IPS DF 19.7 (cell line): ENCODE results near the gene PDSS2.
"Not testable (repeated sequence)": the region's sequence is repeated elsewhere in the genome, so short reads cannot be mapped to it uniquely, and the experiment has no call there.

Experiments
- DNase-seq: peaks from one replicate; pipeline ENCODE4 v3.0.0-alpha.2; 2013; ENCODE audit warnings: low read depth, low spot score

PDSS2 gene

GRCh38 chr6:107475360-107475759, 16.0 kb upstream of the PDSS2 start:
- not testable (repeated sequence) for DNase-seq

GRCh38 chr6:107473660-107474059, 14.3 kb upstream of the PDSS2 start:
- DNase-seq, result no peak

- no peak for DNase-seq
Measured at GRCh38 chr6:107470364-107470763, 11.0 kb upstream of the PDSS2 start.

DNA sequence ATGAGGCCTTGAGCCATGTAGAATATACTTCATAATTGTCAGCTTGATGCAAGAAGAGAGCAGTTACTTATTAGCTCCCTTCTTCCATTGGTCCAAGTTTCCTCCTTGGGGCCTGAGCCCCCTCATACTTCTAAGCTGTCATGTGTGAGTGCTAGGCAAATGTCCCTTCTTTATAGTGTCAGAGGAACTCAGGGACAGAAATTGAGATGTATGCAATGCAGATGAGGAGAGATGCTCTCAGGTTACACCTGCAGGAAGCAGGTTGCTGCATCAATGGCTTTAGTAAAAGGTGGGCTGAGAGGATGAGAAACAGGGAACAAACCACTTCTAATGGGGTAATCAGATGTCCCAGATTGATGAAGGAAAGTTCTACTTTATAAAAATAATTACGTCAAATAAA, 6.7 kb upstream of the PDSS2 start:
- DNase-seq, result no peak

- no peak for DNase-seq
Measured at GRCh38 chr6:107460083-107460631, 793 bp upstream of the PDSS2 start.

GRCh38 chr6:107458672-107459282, 587 bp downstream of the PDSS2 start:
- no peak for DNase-seq

DNA sequence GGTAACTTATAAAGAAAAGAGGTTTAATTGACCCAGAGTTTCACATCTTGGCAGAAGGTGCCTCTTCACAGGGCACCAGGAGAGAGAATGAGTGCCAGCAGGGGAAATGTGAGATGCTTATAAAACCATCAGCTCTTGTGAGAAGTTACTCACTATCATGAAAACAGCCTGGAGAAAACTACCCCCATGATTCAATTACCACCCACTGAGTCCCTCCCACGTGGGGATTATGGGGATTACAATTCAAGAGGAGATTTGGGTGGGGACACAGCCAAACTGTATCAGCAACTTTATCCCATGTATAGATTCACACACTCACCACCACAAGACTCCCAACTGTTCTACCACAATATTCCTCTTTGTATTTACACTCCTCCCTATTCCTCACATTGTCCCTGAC, 10.6 kb downstream of the PDSS2 start:
- no peak for DNase-seq

DNA sequence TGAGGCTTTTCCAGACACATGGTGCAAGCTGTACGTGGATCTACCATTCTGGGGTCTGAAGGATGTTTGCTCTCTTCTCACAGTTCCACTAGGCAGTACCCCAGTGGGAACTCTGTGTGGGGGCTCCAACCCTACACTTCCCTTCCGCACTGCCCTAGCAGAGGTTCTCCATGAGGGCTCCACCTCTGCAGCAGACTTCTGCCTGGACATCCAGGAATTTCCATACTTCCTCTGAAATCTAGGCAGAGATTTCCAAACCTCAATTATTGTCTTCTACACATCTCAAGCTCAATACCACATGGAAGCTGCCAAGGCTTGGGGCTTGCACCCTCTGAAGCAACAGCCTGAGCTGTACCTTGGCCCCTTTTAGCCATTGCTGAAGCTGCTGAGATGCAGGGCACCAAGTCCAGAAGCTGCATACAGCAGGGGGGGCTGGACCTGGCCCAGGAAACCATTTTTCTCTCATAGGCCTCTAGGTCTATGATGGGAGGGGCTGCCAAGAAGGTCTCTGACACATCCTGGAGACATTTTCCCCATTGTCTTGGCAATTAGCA, 11.6 kb downstream of the PDSS2 start:
- no peak for DNase-seq

DNA sequence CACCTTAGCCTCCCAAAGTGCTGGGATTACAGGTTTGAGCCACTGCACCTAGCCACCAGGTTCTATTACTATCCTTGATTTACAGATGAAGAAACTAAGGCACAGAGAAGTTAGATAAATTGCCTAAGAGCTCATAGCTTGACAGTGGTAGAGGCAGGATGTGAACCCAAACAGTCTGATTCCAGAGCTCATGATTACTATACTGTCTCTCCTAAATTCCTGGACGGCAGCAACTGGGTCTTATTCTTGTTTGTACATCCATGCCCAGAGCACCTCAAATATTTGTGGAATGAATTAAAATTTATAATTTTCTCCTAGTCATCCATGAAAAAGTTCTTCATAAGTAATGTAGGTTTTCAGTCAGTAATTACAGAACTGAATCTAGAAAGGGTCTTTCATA, 15.1 kb downstream of the PDSS2 start:
- no peak for DNase-seq

GRCh38 chr6:107443608-107444267, 15.6 kb downstream of the PDSS2 start:
- DNase-seq, result no peak

- no peak for DNase-seq
Measured at GRCh38 chr6:107442938-107443607, 16.3 kb downstream of the PDSS2 start.

DNA sequence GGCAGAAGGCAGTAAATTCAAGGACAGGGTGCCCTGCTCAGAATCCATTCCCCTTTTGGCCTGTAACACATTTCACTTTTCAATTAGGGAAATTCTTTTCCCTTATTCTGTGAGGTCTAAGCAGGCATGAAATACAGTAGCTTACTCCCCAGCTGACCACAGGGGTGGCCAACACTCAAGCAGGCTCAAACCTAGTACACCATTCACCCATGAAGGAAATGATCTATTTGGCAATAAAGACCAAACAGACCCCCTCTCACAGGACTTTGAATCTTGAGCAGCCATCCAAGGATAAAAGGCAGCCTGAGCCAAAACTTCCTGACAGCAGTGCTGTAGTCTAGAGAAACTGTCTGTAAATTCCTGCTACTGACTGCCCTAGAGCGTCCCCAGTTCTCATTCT, 17.7 kb downstream of the PDSS2 start:
- DNase-seq, result no peak

GRCh38 chr6:107440936-107441335, 18.4 kb downstream of the PDSS2 start:
- DNase-seq, result no peak

- DNase-seq, result no peak
Measured at GRCh38 chr6:107439406-107439805, 20.0 kb downstream of the PDSS2 start.

DNA sequence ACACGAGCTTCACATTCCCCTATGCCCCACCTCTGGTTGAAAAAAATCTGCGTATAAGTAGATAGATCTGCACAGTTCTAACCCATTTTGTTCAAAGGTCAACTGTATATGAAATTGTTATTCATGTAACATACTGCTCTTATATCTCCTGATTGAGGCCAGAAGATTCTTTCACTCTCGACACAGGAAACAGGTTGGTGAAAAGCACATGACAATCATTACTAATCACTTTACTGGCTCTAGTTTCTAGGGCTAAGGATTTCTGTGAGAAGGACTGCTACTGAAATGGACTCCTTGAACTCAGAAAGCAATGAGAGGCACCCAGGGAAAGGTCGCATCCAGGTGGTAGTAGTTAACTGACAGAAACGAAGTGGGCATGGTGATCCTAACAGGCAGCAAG, 21.7 kb downstream of the PDSS2 start:
- no peak for DNase-seq

- DNase-seq, result no peak
Measured at GRCh38 chr6:107436881-107437280, 22.5 kb downstream of the PDSS2 start.

DNA sequence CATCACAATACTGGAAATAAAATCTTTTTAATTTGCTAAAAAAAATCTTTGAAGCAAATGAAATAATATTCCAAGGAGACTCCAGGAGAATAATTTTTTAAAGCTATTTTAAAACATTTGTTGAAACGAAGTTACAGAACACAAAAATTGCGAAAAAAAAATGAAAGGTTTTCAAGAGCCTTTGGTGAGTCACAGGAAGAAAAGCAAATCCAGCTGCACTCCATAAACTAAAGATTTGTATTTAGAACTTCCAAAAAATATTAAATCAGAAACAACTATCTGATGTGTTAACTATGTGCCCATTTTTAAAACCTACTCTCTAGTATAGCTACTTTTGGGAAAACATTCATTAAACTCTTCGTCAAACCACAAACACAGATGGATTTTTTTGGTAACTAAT, 23.6 kb downstream of the PDSS2 start:
- DNase-seq, result no peak

DNA sequence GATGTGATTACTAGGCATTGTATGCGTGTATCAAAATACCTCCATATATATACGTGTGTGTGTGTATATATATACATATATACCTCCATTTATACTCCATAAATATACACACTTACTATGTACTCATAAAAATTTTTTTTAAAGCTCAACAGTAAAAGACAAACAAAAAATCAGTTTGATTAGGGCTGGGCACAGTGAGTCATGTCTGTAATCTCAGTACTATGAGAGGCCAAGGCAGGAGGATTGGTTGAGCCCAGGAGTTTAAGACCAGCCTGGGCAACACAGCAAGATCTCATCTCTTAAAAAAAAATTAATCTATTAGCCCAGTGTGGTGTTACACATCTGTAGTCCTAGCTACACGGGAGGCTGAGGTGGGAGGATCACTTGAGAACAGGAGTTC, 24.6 kb downstream of the PDSS2 start:
- no peak for DNase-seq

DNA sequence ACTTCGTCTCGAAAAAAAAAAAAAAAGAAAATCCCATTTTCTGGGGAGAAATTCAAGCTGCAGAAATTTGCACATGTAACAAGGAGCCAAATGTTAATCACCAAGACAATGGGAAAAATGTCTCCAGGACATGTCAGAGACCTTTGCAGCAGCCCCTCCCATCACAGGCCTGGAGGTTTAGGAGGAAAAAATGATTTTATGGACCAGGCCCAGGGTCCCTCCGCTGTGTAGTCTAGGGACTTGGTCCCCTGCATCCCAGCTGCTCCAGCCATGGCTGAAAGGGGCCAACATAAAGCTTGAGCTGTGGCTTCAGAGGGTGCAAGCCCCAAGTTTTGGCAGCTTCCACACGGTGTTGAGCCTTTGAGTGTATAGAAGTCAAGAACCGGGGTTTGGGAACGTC, 33.4 kb downstream of the PDSS2 start:
- not testable (repeated sequence) for DNase-seq

GRCh38 chr6:107423474-107423990, 35.8 kb downstream of the PDSS2 start:
- DNase-seq, result no peak

DNA sequence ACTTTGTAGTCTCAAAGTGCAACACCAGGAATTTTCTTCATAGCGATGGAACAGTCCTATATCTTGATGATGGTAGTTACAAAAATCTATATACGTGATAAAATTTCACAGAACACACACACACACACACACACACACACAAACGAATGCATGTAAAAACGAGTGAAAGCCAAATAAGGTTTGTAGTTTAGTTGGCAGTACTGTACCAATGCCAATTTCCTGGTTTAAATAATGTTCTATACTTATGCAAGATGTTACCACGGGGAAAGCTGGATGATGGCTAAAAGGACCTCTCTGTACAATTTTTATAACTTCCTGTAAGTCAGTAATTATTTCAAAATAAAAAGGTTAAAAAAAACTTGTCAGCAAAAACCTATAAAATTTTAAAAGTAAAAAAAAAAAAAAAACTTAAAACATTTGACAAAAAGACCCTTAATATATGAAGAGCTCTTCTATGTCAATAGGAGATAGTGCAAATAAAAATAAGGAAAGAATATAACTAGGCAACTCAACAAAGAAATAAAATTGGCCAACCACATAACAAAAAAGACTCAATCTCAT, 37.6 kb downstream of the PDSS2 start:
- DNase-seq, result no peak

DNA sequence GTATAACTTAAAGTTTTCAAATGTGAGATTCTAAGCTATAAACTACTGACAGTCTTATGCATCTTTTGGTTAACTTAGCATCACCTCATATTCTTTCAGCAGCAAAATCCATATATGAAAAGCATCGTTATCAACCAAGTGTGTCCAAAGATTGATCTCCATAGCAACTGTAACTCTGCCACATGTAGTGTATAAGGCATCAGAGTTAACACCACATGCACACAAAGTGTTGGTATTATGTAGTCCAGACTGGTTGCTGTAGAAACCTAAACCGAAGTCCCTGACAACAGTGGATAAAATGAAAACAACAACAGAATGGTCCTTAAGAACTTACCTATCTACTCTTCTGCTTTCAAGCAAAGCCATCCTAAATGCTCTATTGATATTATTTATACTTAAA, 39.6 kb downstream of the PDSS2 start:
- DNase-seq, result no peak
